BLaER1 treated with 17β-estradiol and CSF1 and Interleukin-3, amounts not matched to agents 10 nM and 100 nM (cell line): ENCODE measurements around the gene PIANP.

Experiments used
- H3K27ac ChIP-seq, 11 experiments: shearing (Covaris generic); formaldehyde crosslinking; 2 replicates each; pipeline ENCODE4 v1.8.1; 2022
- H3K27me3 ChIP-seq, 11 experiments: shearing (Covaris generic); formaldehyde crosslinking; 2 replicates each; pipeline ENCODE4 v1.8.1; 2022
- H3K36me3 ChIP-seq, 11 experiments: shearing (Covaris generic); formaldehyde crosslinking; 2 replicates each; pipeline ENCODE4 v1.8.1; 2022
- H3K4me1 ChIP-seq, 10 experiments: shearing (Covaris generic); formaldehyde crosslinking; 2 replicates each; pipeline ENCODE4 v1.8.1; 2022
- H3K4me2 ChIP-seq, 11 experiments: shearing (Covaris generic); formaldehyde crosslinking; 2 replicates each; pipeline ENCODE4 v1.8.1; 2022
- H3K4me3 ChIP-seq, 10 experiments: shearing (Covaris generic); formaldehyde crosslinking; 2 replicates each; pipeline ENCODE4 v1.8.1; 2022
- H3K9ac ChIP-seq, 11 experiments: shearing (Covaris generic); formaldehyde crosslinking; 2 replicates each; pipeline ENCODE4 v1.8.1; 2022
- H3K9me3 ChIP-seq, 11 experiments: shearing (Covaris generic); formaldehyde crosslinking; replicated peaks in 1 of 11; 2 replicates each; pipeline ENCODE4 v1.8.1; 2022
- H4K20me1 ChIP-seq, 11 experiments: shearing (Covaris generic); formaldehyde crosslinking; 2 replicates each; pipeline ENCODE4 v1.8.1; 2022
- Cebpa-rat ChIP-seq, 11 experiments: shearing (Covaris generic); IDR thresholded peaks; 2 replicates each; pipeline ENCODE4 v1.8.1; 2022

The PIANP gene

DNA sequence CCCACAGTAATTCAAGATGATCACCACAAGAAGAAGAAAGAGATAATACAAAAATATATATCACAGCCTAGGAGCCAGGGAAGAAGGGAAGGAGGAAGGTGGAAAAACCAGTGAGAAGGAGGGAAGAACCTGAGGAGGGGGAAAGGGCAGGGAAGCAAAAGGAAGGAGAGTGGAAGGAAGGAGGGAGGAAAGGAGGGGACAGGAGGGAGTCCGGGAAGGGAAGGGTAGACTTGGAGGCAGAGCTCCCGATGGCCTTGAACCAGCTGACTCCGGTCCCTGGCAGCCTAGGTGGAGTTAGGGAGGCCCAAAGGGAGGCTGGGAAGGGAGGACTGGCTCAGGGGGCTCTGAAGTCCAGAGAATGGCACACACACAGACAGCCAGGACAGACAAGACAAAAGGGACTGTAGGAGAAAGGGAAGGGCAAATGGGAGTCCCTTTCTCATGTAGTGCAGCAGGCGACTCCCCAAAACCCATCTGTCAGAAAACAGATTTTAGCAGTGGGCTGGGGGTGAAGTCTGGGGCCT lies 6.7 kb downstream of the PIANP start:
- peaks cover 65 to 91% (median 81%) of the 10 kb centered on the region in 10 experiments for H3K4me1 ChIP-seq
- no peaks in the 10 kb centered on the region for H3K9me3 ChIP-seq
- 0 out of 22 replicates have a peak, but pooled peaks cover 0 to 6% (median 0%) of the 10 kb centered on the region in 11 experiments for H3K36me3 ChIP-seq
- no peak overlapping the region for H3K4me3 ChIP-seq
- H3K27me3 ChIP-seq, result peaks cover 0 to 5% (median 0%) of the 10 kb centered on the region in 11 experiments; a peak in 3 of 22 replicates
- H4K20me1 ChIP-seq, result peaks cover 0 to 26% (median 4%) of the 10 kb centered on the region in 11 experiments; a peak in 11 of 22 replicates
- H3K9ac ChIP-seq, result peak overlapping the region in 2 of 11 experiments; percentile 12 to 27; a peak in 4 of 22 replicates
- TF ChIP-seq Cebpa-rat (IDR thresholded peaks at IDR 0.05), result no peak
- H3K27ac ChIP-seq, result peak overlapping the region in 1 of 11 experiments; percentile 10; a peak in 1 of 22 replicates
- H3K4me2 ChIP-seq, result peak overlapping the region; percentile 71 to 99 (median 93); a peak in 18 of 22 replicates

DNA sequence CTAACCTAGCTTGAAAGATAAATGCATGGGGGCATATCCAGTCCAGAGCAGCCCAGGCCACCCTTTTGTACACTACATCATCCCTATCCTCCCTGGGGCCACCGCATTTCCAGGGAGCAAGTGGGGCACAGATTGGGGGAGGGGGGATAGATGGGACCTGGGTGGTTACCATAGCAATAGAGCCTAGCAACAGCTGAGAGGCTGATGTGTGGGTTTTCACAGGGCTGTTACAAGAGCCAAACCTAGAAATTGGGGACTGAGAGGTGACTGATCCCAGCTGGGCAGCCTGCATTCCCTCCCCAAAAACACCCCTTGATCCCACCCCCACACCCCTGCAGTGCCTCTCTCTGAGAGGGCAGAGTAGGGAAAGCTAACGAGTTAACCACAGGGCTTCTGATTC lies 7.7 kb downstream of the PIANP start:
- H3K4me2 ChIP-seq, result no peak overlapping the region; a peak in 1 of 22 replicates
- H4K20me1 ChIP-seq, result peaks cover 0 to 26% (median 5%) of the 10 kb centered on the region in 11 experiments; a peak in 11 of 22 replicates
- TF ChIP-seq Cebpa-rat (IDR thresholded peaks at IDR 0.05), result no peak
- peaks cover 60 to 89% (median 77%) of the 10 kb centered on the region in 10 experiments for H3K4me1 ChIP-seq
- H3K36me3 ChIP-seq, result 0 out of 22 replicates have a peak, but pooled peaks cover 0 to 6% (median 0%) of the 10 kb centered on the region in 11 experiments
- no peak overlapping the region for H3K27ac ChIP-seq
- no peaks in the 10 kb centered on the region for H3K27me3 ChIP-seq
- peak overlapping the region in 1 of 11 experiments; percentile 0; a peak in 1 of 22 replicates for H3K9ac ChIP-seq
- no peaks in the 10 kb centered on the region for H3K9me3 ChIP-seq
- H3K4me3 ChIP-seq, result no peak overlapping the region

DNA sequence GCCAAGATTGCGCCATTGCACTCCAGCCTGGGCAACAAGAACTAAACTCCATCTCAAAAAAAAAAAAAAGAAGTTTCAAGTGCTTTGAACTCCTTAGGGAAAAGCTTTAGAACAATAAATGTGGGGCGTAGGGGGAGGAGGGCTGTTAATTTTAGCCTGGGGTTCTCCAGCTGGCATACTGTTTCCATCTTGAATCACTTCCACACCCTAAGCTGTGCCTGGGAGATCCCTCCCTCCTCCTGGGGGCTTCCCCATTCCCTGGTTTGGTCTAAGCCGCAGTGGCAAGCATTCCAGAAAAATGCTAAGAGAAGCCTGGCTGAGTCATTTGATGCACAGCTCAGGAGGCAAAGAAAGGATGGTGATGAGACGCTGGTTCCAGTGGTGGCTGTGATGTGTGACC lies 9.1 kb downstream of the PIANP start:
- H4K20me1 ChIP-seq, result peaks cover 0 to 19% (median 7%) of the 10 kb centered on the region in 11 experiments; a peak in 11 of 22 replicates
- H3K36me3 ChIP-seq, result peaks cover 0 to 9% (median 0%) of the 10 kb centered on the region in 11 experiments; a peak in 3 of 22 replicates
- peak overlapping the region in 2 of 10 experiments; percentile 6 to 78; a peak in 1 of 20 replicates for H3K4me3 ChIP-seq
- no peaks in the 10 kb centered on the region for H3K9me3 ChIP-seq
- H3K4me2 ChIP-seq, result peak overlapping the region; percentile 82 to 98 (median 94)
- peaks cover 60 to 89% (median 76%) of the 10 kb centered on the region in 10 experiments for H3K4me1 ChIP-seq
- no peak for TF ChIP-seq Cebpa-rat (IDR thresholded peaks at IDR 0.05)
- peak overlapping the region in 5 of 11 experiments; percentile 0 to 35 (median 20); a peak in 6 of 22 replicates for H3K9ac ChIP-seq
- H3K27me3 ChIP-seq, result no peaks in the 10 kb centered on the region
- peak overlapping the region in 7 of 11 experiments; percentile 7 to 42 (median 34); a peak in 8 of 22 replicates for H3K27ac ChIP-seq

DNA sequence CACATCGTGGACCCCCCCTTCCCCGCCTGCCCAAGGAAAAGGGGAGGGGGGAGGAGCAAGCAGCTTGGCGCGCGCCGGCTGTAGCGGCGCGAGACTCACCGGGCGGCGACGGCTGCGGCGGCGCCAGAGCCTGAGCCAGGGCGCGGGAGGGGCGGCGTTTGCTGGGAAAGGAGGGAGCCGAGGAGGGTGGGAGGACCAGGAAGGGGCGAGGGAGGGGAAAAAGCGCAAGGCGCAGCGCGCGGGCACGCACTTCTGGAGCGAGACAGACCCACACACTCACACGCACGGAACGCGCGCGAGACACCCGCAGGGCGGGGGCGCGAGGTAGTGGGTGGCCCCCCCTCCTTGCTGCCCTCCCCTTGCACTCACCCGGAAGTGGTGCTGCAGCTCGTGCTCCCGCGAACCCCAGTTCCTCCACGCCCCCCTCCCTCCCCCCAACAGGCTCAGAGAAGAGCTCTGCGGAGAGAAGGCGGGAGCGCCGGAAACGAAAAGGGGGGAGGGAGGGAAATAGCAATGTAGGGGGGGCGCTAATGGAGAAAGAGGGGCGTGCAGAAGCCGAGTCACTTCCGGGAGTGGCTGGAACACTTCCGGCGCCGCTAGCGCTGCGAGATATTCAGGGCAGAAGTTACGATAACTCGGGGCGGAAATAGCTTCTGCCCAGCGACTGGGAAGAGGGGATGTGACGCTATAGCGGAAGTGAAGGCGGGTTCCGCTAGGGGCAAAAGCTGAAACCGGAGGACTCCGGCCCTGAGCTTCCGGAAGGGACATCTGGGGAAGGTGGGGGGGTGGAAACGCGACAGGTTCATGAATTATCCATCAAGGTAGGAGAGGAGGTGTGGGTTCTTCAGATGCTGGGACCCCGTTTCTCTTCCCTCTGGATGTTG lies 11.4 kb downstream of the PIANP start, which contains the start of gene ZNF384:
Gene ZNF384, minus strand, starts transcription at position 377 of the 884 bp plus-strand sequence. CDS start 9,855 bp downstream, outside the sequence.
- Histone ChIP-seq H3K27ac (peak within 1 kb of the TSS; percentile 90 to 99 (median 97)), H3K36me3 (peaks cover 3 to 29% (median 15%) of the 10 kb centered on the region in 11 experiments; a peak in 15 of 22 replicates), H3K4me1 (peaks cover 54 to 89% (median 70%) of the 10 kb centered on the region in 10 experiments), H4K20me1 (peaks cover 6 to 42% (median 19%) of the 10 kb centered on the region in 11 experiments; a peak in 18 of 22 replicates), H3K9ac (peak within 1 kb of the TSS; percentile 92 to 99 (median 97)), H3K9me3 (no peaks in the 10 kb centered on the region), H3K4me3 (peak within 1 kb of the TSS; percentile 71 to 84 (median 78)), H3K4me2 (peak within 1 kb of the TSS; percentile 88 to 99 (median 97)), H3K27me3 (no peaks in the 10 kb centered on the region)
- TF ChIP-seq Cebpa-rat (IDR thresholded peaks at IDR 0.05), result no peak

DNA sequence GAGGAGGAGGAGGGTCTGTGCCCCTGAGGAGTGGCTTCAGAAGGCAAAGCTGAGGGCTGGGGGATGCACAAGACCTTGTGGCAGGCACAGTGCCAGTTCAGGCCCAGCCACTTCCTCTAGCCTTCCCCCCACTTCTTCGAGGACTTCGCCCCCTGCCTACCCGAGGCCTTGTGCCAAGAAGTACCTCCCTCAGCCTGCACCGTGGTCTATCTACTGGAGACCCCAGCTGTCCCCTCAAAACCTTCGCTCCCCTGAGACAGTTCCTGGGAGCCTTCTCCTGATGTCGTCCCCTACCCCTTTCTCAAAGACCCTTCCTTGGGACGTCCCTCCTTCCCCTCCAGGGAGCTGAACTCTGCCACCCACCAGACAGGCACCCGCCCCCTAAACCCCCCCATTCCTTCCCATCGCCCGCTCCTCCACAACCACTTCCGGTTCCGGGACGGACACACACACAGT lies 12.0 kb downstream of the PIANP start:
- peaks cover 50 to 84% (median 66%) of the 10 kb centered on the region in 10 experiments for H3K4me1 ChIP-seq
- peaks cover 9 to 36% (median 21%) of the 10 kb centered on the region in 11 experiments; a peak in 20 of 22 replicates for H3K36me3 ChIP-seq
- H3K4me3 ChIP-seq, result peak overlapping the region; percentile 71 to 84 (median 78)
- H3K4me2 ChIP-seq, result peak overlapping the region; percentile 88 to 99 (median 97)
- H3K27me3 ChIP-seq, result no peaks in the 10 kb centered on the region
- peak overlapping the region; percentile 92 to 99 (median 97) for H3K9ac ChIP-seq
- TF ChIP-seq Cebpa-rat (IDR thresholded peaks at IDR 0.05), result no peak
- H3K9me3 ChIP-seq, result no peaks in the 10 kb centered on the region
- H4K20me1 ChIP-seq, result peaks cover 13 to 48% (median 26%) of the 10 kb centered on the region in 11 experiments; a peak in 19 of 22 replicates
- peak overlapping the region; percentile 90 to 99 (median 97) for H3K27ac ChIP-seq

DNA sequence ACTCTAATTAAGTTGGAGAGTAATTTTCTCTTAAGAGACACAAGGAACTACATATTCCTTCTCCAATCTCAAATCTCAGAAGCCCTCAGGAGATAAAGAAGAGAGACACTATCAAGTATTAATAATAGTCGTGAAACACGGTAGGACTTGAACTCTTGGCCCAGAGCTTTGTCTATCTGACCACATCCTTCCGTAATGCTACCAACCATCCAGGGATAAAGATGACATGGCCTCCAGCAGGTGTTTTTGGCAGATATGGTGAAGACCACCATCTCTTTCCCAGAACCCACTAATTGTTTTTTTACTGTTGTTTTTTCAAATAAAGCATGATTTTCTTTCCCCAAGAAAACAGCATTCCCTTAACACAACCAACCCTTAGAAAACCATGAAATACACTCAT lies 14.8 kb downstream of the PIANP start:
- H3K4me2 ChIP-seq, result peak overlapping the region; percentile 88 to 99 (median 97)
- peaks cover 40 to 76% (median 52%) of the 10 kb centered on the region in 11 experiments; a peak in 21 of 22 replicates for H4K20me1 ChIP-seq

DNA sequence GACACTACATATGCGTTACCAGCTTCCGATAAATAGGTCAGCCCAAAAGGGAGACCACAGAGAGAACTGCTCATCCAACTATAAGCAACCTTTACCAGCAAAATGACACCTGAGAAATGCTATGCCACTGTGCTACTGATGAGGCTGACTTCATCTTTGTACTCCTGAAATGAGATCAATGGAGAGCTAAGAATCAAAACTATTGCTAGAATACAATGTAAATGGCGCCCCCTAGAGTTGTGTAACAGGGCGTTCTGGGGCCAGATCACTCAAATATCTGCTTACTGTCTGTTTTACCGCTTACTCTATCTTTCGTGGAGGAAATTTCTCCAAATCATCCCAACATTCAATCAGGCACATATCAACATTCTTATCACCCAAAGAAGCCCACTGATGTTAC lies 16.0 kb downstream of the PIANP start:
- Histone ChIP-seq H3K4me1 (peaks cover 32 to 50% (median 43%) of the 10 kb centered on the region in 10 experiments), H3K9me3 (no peaks in the 10 kb centered on the region), H3K4me3 (no peak overlapping the region), H3K27ac (no peak overlapping the region), H3K27me3 (no peaks in the 10 kb centered on the region), H3K4me2 (peak overlapping the region in 9 of 11 experiments; percentile 3 to 99 (median 96); a peak in 8 of 22 replicates), H3K9ac (peak overlapping the region in 1 of 11 experiments; percentile 13; a peak in 2 of 22 replicates), H4K20me1 (peaks cover 46 to 88% (median 64%) of the 10 kb centered on the region in 11 experiments; a peak in 21 of 22 replicates), H3K36me3 (peaks cover 48 to 76% (median 58%) of the 10 kb centered on the region in 11 experiments)
- no peak for TF ChIP-seq Cebpa-rat (IDR thresholded peaks at IDR 0.05)

More for the DNA sequence above, 14.8 kb downstream of the PIANP start:
- TF ChIP-seq Cebpa-rat (IDR thresholded peaks at IDR 0.05), result no peak
- no peaks in the 10 kb centered on the region for H3K27me3 ChIP-seq
- no peaks in the 10 kb centered on the region for H3K9me3 ChIP-seq
- peak overlapping the region in 6 of 11 experiments; percentile 14 to 97 (median 94); a peak in 8 of 22 replicates for H3K9ac ChIP-seq
- H3K4me1 ChIP-seq, result peaks cover 39 to 57% (median 52%) of the 10 kb centered on the region in 10 experiments
- H3K27ac ChIP-seq, result 0 out of 22 replicates have a peak overlapping the region, but pooled peaks of 1 of the 11 experiments have one; percentile 99
- peaks cover 36 to 64% (median 46%) of the 10 kb centered on the region in 11 experiments for H3K36me3 ChIP-seq
- peak overlapping the region in 1 of 10 experiments; percentile 78; a peak in 1 of 20 replicates for H3K4me3 ChIP-seq

DNA sequence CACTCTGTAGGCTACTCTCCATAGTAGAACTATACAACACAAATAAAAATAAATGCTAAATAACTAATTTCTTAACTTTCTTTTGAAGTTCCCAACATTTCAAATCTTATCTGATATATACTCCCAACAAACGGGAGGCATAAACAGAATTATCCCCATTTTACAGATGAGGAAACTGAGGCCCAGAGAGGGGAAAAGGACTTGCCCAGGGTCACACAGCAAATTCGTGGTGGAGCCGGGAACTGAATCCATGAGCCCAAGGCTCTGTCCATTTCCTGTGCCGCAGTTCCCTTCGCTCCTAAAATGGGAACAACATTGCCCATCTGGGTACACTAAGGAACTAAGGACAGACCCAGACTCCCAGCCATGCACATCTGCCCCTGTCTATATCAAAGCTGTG lies 23.7 kb downstream of the PIANP start:
- H3K27me3 ChIP-seq, result no peaks in the 10 kb centered on the region
- peaks cover 0 to 8% (median 0%) of the 10 kb centered on the region in 10 experiments; a peak in 2 of 20 replicates for H3K4me1 ChIP-seq
- H3K4me3 ChIP-seq, result no peak overlapping the region
- no peak overlapping the region for H3K4me2 ChIP-seq
- no peak overlapping the region for H3K27ac ChIP-seq
- peaks cover 16 to 69% (median 37%) of the 10 kb centered on the region in 11 experiments; a peak in 19 of 22 replicates for H4K20me1 ChIP-seq
- no peak overlapping the region for H3K9ac ChIP-seq
- no peak for TF ChIP-seq Cebpa-rat (IDR thresholded peaks at IDR 0.05)
- H3K9me3 ChIP-seq, result no peaks in the 10 kb centered on the region
- H3K36me3 ChIP-seq, result peaks cover 96 to 100% (median 100%) of the 10 kb centered on the region in 11 experiments
